GM18951 (cell line): ENCODE results near the gene CRYZL1.

Experiments used
- POLR2A ChIP-seq: IDR thresholded peaks from 4 replicates; pipeline ENCODE4 v1.6.1; 2011; ENCODE audit warnings: mild to moderate bottlenecking; ENCODE audit not compliant: insufficient read length, insufficient read depth; ENCODE audit errors: extremely low read depth
- in situ Hi-C: fragments of 300-500 bp; cut with MboI; formaldehyde crosslinking; loops from one replicate; pipeline ENCODE4 v1.12.0; 2022; ENCODE audit warnings: low sequenced_read_pairs, mixed read lengths, inconsistent platforms; ENCODE audit not compliant: unreplicated experiment

The CRYZL1 gene

GRCh38 chr21:33655588-33656221 is 14.2 kb upstream of the CRYZL1 start:
- TF ChIP-seq POLR2A: no peak
- in situ Hi-C loops: no loop called here

- in situ Hi-C loops: no loop called here
These were observed 12.9 kb upstream of the CRYZL1 start for GRCh38 chr21:33654412-33654811.

GRCh38 chr21:33651965-33652680 is 10.6 kb upstream of the CRYZL1 start:
- TF ChIP-seq POLR2A: no peak
- in situ Hi-C loops: no loop called here

More at GRCh38 chr21:33654412-33654811, 12.9 kb upstream of the CRYZL1 start:
- no peak for TF ChIP-seq POLR2A

- TF ChIP-seq POLR2A: no peak
- in situ Hi-C loops: no loop called here
These were observed 9.5 kb upstream of the CRYZL1 start for GRCh38 chr21:33650929-33651509.

GRCh38 chr21:33650230-33650629 is 8.7 kb upstream of the CRYZL1 start:
- in situ Hi-C loops: no loop called here
- TF ChIP-seq POLR2A: no peak

GRCh38 chr21:33648555-33648954 is 7.0 kb upstream of the CRYZL1 start:
- in situ Hi-C loops: no loop called here
- TF ChIP-seq POLR2A: no peak

- in situ Hi-C loops: no loop called here
- TF ChIP-seq POLR2A: no peak
These were observed 6.0 kb upstream of the CRYZL1 start for GRCh38 chr21:33647587-33647986.

GRCh38 chr21:33645730-33646129 is 4.2 kb upstream of the CRYZL1 start:
- in situ Hi-C loops: no loop called here
- TF ChIP-seq POLR2A: no peak

GRCh38 chr21:33644383-33645074 is 3.0 kb upstream of the CRYZL1 start:
- TF ChIP-seq POLR2A: no peak

GRCh38 chr21:33643658-33644311 is 2.2 kb upstream of the CRYZL1 start:
- in situ Hi-C loops: no loop called here

More at GRCh38 chr21:33644383-33645074, 3.0 kb upstream of the CRYZL1 start:
- in situ Hi-C loops: no loop called here

GRCh38 chr21:33642896-33643657 is 1.5 kb upstream of the CRYZL1 start:
- no peak for TF ChIP-seq POLR2A
- in situ Hi-C loops: no loop called here

More at GRCh38 chr21:33643658-33644311, 2.2 kb upstream of the CRYZL1 start:
- no peak for TF ChIP-seq POLR2A
